Erythroblast (primary cell): Measurements from ENCODE around the gene OR2D2.

Source experiments
- GATA1 ChIP-seq: IDR thresholded peaks from 2 replicates; pipeline ENCODE4 v1.6.1; 2011; ENCODE audit warnings: low read depth, mild to moderate bottlenecking, control low read depth, low read length, moderate library complexity
- POLR2A ChIP-seq: IDR thresholded peaks from 2 replicates; pipeline ENCODE4 v1.6.1; 2011; ENCODE audit warnings: mild to moderate bottlenecking, low read length

GRCh38 chr11:6932145-6932544 is 39.8 kb upstream of the OR2D2 start:
- no peak for TF ChIP-seq POLR2A
- TF ChIP-seq GATA1, result no peak
